ENCODE measurements around the gene IRF2BP2.

IRF2BP2 gene

DNA sequence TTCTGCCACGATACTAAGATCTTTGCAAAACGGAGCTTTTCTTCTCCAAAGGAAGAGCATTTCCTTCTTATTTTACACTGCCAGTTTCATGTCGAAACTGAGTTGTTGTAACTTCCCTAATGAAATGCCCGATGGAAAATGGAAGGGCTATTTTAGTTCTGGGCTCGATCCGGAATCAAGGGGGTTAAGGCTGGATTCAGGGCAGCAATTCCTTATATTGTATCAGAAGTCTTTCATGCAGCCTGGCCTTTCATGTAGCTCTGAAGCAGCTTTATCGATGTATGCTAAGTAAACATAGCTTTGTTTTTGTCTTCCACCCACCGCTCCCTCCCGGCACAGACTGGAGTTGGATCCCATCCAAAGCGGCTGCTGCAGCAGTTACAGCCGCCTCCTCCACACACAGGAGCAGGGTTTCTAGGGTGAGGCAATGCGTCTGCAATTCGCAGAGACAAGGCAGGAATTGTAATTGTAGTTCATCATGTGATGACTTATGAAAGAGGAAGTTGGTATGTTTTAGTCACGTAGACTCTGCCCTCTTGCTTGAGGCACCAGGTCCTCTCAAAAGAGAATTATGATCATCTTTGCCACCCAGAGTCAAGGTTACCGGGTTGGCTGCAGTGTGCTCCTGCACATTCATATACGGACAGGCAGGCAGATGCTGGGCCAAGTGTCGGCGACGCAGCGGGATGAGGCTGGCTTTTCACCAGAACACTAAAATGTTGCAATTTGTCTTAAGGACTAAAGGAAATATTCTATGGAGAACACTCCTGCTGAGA lies 2.6 kb upstream of the IRF2BP2 start:
- peak; percentile 95 to 99 (median 96) for DNase-seq

DNA sequence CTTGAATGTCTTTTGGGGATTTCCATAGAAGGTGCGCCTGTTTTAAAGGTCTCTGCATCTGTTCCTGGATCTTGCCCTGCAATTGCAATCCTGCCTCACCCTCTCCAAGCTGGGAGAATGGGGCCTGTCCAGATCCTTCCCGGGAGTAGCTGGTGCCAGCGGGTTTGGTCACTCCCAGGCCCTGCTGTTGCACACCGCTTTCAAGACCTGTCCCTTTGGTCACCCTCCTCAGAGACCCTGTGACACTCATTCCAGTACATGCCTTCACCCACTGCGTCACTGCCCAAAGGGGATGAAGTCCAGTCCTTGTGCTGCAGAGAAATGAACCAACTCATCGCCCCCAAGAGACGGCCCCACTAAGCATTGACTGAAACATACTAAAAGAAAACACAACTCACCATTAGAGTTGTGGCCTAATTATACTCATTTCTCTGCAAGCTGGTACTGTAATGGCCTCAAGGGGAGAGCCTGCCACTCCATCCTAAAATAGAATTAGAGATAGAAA lies 1.9 kb upstream of the IRF2BP2 start:
- peak; percentile 68 to 82 (median 70) for DNase-seq

DNA sequence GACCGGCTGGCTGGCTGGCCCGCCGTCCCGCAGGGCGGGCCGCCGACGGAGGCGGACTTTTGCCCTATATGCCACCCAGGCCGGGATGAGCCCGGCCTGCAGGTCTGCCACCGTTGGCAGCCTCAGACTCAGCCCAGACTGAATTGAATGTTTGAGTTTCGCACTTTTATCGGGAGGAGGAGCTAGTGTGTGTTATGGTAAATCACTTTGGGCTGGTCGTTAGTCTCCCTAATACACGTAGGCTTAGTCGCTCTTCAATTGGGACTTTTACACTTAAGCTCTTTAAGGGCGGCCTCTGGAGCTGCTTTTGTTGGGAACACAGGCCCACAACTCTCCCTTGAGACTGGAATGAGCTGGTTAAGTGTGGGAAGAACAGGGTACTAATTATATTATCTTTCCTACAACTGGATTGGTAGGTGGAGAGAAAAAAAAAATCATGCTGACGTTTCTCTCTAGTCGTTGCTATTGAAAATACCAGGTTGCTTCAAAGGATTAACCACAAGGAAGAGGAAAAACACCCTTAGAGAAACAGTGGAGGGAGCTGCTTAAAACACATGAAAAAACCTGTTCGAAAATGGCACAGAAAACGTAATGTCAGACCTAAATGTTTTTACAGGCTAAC lies 1.4 kb upstream of the IRF2BP2 start:
- DNase-seq = peak in 3 of 4 experiments; percentile 74 to 85 (median 81)

DNA sequence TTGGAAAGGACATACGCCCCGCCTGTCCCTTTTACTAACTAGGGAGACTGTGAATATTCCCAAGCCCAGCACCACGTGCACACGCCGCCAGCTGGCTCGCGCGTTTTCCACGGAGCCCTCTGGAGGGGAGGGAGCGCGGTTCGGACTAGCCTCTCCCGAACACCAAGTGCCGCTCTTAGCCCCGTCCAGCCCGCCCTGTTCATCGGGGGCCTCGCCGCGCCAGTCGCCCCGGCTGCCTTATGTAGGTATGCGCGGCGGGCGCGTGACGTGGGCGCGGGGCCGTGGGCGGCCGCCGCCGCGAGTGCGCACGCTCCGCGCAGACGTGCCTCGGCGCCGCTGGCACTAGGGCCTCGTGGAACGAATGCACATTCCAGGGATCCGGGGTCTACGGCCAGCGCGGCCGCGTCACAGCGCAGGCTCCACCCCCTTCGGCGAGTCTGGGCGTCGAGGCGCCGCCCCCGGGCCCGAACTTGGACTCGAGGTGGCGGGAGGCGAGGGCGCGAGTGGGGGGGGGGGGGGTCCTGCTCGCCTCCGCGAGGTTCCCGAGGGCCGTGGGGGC lies 767 bp upstream of the IRF2BP2 start:
- peak; percentile 97 to 99 (median 98) for DNase-seq

DNA sequence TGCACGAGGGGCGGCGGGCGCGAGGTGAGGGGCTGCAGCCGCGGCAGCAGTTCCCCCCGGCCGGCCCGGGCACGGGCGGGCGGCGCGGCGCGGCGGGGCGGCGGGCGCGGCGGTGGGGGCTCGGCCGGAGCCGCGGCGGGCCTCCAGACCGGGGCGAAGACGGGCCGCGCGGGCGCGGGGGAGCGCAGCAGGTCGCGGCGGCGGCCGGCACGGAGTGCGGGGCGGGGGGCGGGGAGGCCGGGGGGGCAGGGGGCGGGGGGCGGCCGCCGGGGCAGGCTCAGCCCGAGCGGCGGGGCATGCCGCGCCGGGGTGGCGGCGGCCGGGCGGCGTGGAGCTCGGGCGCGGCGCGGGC lies 311 bp downstream of the IRF2BP2 start:
- no peak for DNase-seq

DNA sequence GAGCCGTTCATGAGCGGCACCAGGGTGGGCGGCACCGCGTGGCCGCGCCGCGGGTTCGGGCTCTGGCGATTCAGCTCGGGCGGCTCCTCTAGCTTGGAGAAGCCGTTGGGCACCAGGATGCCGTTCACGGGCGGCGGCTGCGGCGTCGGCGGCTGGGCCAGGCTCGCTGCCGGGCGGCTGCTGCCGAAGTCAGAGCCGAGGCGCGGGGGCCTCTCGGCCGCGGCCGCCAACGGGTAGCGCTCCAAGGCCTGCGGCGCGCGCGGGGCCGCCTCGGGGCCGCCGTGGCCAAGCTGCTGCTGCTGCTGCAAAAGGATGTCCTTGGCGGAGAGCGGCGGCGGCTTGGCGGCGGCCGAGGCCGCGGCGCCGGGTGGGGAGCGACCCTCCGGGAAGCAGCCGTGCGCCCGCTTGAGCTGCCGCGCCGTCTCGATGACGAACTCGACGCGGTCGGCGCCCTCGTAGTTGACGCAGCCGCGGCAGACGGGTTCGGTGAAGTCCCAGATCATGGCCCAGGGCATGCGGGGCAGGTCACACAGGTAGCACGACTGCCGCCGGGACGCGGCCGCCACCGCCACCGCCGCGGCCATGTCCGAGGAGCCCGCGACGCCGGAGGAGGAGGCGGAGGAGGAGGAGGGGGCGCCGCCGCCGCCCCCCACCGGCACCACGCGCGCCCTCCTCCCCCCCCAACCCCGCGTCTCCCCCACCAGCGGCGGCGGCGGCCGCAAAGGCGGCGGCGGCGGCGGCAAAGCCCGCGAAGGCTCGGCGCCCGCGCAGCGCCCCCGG lies 877 bp downstream of the IRF2BP2 start:
- peak; percentile 67 to 81 (median 74) for DNase-seq

DNA sequence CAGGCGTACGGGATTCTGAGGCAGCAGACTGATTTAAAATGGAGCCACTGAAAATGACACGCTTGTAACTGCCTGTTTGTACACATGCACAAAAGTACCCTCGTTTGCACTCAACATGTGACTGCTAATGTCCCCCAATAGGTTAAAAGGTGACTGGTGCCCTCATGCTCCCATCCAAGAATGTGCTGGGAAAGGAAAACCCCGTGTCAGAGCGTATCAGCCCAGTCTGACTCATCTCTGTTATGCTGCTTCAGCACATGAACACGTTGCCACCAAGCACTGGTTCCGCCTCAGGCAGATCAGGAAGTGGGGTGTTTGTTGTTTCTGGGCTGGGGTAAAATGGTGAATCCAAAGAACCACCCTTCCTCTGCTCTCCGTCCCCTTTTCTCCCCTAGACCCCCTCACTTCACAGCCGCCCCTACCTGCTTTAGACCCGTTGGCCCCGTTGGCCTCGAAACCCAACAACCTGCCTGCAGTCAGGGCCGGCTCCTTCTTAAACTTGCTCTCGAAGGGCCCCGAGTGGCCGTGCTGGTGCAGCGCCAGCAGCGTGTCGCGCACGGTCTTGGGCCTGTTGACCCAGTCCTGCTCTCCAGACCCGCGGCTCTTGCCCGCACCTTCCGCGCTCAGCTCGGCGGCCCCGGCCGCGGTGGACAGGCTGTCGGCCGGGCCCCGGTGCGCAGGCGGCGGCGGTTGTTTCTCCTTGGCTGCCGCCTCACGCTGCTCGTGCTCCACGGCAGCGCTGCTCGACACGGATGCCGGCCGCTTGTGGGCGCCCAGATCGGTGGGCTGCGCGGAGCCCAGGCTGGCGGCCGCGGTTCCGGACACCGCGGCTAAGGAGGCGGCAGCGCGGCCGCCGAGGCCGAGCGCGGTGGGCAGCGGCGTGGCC lies 1.7 kb downstream of the IRF2BP2 start:
- peak; percentile 92 to 98 (median 94) for DNase-seq

DNA sequence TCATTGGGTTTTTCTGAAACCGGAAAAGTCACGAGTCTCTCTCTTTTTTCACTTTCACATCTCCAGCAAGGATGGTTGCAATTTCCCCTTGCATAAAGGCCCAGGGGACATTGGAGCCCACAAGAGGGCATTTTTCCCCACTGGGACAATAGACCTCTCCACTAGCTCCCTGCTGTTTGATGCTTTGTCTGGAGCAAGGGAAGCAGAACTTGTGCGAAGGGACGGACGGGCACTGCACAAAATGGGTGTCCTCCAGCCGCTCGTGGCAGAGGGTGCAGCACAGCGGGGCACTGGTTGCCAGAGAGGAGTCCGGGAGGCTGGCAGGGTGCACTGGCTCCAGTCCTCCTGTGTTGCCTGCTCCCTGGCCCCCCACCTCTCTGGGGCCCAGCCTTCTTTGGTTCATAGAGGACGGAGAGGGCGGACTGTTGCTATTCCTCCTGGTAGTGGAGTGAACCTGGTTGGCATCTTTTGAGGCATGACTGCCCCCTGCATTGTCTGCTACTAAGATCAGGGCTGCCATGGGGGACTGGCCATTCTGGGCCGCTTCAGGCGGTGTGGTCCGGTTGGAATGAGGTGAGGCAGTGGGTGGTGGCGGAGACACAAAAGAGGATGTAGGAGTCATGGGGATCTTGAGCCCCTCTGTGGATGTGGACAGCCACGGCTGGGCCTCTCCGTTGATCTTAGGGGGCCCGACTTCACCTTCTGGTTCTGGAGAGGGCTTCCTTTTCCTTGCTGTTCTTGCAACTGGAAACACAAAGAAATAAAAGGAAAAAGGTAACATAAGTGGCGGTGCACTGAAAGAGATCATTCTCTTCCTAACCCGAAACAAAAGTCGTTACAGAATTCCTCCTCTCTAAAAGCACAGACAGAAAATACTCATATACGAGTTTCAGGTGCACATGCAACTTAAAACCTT lies 2.6 kb downstream of the IRF2BP2 start:
- DNase-seq = peak; percentile 69 to 82 (median 74)

DNA sequence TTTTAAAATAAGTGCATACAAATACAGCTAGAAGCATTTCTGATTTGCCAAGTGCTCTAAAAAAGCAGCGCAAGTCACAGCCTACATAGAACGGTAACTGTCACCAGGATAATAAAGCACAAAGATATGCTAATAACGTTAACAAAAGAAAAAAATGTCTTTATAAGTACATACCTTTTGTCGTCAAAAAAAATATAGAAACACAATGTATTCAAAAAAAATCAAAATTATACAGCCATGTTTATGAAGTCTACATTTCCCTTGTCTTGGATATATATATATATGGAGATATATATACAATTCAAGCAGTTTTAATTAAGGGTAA lies 3.2 kb downstream of the IRF2BP2 start:
- no peak for DNase-seq

DNA sequence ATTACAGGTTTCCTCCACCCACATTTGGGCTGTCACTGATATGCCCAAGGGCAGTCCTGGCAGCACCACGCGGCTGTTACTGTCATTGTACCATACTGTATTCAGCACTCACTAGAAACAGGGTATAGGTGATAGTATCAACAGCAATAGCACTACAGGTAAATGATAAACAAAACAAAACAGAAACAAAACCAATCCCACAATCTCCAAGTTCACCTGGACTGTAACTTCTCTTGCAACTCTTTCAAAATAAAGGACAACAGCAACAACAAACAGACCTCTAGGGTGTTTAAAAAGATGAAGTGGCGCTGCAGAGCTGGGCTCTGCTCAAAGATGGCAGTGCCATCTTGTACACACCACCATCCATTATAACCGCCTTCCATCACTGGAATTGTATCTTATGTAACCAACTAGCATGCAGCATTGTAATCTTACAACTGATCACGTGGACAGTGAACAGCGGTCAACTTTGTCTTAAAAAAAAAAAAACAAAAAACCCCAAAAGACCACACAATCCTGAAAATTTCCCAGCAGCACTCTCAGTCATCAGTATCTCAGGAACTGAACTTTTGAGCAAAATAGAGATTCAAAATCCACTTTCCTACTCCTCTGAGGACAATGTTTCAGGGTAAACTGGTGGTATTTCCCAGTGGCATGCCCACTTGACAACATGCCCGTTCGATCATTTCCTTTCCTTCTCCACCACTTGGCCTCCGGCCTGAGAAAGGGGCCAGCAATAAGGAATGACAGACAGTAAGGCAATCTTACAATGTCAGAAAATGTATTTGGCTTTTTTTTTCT lies 3.8 kb downstream of the IRF2BP2 start:
- DNase-seq = peak; percentile 60 to 73 (median 70)

DNA sequence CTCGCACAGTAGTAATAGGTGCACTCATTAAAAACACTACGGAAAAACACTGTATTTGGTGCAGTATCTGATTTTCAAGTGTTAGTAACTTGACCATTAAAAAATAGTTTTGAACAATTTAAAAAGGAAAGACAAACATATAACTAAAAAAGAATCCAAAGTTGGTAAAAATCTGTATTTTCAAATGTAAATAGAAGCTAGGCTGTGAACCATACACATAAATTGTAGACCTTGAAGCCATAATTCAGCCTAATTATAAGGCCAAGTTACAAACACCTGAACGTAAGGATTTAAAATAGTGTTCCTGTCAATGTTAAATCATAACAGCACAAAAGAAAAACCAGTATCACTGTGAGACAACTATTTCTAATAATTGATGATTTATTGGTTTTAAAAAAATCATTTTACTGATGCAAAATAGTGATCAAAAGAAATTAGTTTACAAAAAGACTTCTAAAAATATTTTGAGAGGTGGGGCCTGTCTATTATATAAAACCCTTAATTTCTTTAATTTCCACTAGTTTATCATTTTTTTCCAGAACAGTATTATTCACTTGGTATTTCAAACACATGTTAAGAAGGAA lies 4.5 kb downstream of the IRF2BP2 start:
- no peak for DNase-seq

DNA sequence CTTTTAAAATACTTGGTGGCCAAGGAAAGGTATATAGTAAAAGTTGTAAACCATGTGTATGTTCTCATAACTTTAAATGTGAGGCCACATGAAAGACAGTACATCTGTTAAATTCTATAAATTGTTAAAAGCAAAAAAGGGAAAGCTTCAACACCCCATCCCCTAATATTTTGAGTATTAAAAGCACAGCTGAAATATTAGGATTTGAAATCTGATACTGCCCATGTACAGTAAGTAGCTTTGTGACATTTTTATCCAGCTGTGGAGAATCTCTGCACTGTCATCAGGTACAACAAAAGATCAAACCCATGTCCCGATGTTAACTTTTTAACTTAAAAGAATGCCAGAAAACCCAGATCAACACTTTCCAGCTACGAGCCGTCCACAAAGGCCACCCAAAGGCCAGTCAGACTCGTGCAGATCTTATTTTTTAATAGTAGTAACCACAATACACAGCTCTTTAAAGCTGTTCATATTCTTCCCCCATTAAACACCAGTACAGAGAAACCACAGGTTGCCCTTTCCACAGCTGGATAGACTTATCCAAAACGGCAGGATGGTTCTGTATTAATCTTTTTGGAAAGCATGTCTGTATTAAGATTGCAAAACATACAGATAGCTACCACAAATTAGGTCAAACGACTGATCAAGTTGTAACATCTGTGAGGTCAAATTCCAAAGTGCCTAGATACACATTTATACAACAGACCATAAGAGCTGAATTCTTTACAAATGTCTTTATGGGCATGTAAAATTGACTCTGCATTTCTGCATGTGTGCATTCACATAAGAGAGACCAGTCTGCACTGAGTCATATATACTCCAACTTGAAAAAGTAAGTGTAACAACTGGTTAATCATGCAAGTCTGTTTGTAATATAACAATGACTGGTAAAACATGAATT lies 5.2 kb downstream of the IRF2BP2 start:
- DNase-seq = peak in 3 of 4 experiments; percentile 20 to 52 (median 34)

DNA sequence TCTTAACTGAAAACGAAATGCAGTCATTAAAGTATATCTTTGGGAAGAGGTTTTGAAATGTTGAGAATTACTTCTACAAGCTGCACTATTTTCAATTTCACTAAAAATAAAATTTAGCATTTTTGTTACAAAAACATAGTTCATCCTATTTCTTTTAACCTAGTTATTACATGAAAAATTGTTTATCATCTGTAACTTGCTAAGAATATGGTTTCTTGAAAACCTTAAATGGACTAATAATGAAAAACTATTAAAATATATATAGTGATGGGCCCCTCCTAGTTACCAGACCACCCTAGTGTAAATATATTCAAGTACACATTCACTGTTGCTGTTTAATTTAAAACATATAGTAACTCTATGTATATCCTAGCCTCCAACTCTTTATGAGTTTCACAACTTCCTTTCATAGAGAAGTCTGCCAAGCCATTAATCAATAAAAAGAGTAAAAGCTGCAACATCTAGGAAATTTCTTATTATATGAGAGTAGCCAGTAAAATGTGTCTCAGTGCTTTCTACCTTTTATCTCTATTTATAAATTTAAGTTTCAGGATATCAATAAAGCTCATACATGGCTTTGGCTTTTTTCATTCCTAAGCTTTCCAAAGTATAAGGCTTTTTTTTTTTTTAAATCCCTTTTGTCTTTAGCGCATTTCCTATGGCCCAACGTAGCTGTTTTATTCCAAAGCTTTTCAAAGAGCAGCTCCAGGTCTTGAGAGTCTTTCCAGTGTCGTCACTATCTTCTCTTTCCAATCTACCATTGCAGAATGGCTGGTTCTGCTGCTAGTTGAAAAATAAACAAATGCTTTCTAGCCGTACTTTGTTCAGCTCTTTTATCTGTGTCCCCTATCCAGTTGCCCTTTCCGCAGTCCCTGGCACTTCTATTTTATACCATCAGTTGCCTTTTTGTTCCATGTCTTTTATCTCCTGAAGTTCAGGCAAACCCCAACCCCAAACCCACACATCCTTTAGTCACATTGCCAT lies 6.5 kb downstream of the IRF2BP2 start:
- peak in 2 of 4 experiments; percentile 28 to 34 for DNase-seq

DNA sequence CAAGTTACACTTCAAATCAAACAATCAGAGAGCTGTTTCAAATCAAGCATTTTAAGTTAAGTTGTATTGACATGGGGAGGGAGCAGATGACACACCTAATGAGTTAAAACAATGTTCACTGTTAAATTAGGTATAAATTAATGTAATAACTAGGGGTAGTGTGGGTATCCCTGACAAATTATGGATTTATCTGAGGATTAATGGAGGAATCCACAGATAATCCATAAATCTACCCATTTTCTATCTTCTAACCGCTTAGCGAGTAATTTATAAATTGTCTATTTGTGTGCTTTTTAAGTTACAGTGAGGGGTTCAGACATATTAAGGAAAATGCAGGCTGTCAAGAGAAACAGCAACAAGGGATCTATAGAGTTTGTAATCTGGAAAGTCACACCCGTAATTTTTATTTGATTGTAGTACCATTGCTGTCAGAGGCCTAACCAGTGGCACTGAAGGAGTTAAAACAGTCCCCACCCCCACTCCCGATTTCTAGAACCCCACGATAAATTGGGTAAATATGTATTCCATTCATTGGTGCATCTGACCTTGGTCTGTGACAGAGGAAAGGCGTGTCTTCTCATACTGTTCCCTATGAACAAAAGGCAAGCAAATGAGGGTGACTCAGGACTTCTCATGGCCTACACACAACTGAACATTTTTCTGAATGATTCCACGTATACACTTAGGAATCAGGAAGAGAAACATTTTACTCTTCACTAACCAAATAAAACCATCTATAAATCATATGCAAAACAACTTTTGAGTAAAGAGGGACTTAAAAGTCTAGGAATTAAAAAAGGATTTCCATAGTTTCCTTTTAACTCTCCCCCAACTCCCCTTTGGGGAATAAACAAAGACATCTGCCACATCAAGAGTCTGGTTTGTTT lies 7.4 kb downstream of the IRF2BP2 start:
- peak; percentile 76 to 92 (median 82) for DNase-seq

DNA sequence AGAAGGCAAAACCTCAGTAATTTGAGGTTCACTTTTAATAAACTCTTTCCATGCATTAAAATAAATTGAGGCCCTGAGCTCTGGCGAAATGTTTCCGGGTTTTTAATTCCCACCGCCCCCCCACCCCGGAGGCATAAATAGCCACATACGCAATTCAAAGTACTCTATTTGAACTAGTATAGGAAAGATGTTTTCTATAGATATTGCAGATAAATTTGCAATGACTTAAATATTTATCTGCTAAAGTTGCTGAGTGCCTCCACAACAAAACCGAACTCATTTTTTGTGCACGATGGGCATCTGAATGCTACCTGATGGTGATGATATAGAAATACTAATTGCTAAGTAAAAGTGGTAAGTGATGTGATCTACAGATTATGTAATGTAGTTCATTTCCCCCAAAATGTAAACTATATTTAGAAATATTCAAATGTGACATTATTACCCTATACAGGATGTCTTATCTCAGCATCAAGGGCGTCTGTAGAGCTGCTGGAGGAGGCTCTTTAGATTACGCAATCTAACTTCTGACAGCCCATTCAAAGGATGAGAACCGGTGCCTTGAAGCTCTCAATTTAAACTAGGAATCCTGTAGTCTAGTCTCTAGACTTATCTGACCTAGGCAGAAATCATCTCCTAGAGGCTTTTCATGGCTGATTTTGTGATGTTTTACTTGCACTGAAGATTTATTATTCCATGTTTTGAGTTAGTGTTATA lies 8.5 kb downstream of the IRF2BP2 start:
- DNase-seq = peak; percentile 59 to 83 (median 73)
